HEK293T (cell line): ENCODE data around the gene TBRG4.

Source experiments
- BHLHE40 ChIP-seq: fragments of 450-650 bp; IDR thresholded peaks from 2 replicates; pipeline ENCODE4 v1.6.1; 2016; ENCODE audit warnings: mild to moderate bottlenecking, moderate library complexity, borderline replicate concordance
- ELF4 ChIP-seq: fragments of 450-650 bp; IDR thresholded peaks from 2 replicates; pipeline ENCODE4 v1.6.1; 2017; ENCODE audit warnings: antibody characterized with exemption
- FOXA1 ChIP-seq: fragments of 450-650 bp; IDR thresholded peaks from 2 replicates; pipeline ENCODE4 v1.6.1; 2016; ENCODE audit warnings: mild to moderate bottlenecking
- FOXK2 ChIP-seq: fragments of 450-650 bp; IDR thresholded peaks from 2 replicates; pipeline ENCODE4 v1.6.1; 2016; ENCODE audit warnings: mild to moderate bottlenecking
- HDGF ChIP-seq: fragments of 450-650 bp; IDR thresholded peaks from 2 replicates; pipeline ENCODE4 v1.6.1; 2017; ENCODE audit warnings: antibody characterized with exemption, borderline replicate concordance
- LEF1 ChIP-seq: fragments of 450-650 bp; IDR thresholded peaks from 2 replicates; pipeline ENCODE4 v1.6.1; 2017; ENCODE audit warnings: mild to moderate bottlenecking, borderline replicate concordance
- SP1 ChIP-seq: fragments of 450-650 bp; IDR thresholded peaks from 2 replicates; pipeline ENCODE4 v1.6.1; 2017
- SUZ12 ChIP-seq: fragments of 450-650 bp; IDR thresholded peaks from 2 replicates; pipeline ENCODE4 v1.6.1; 2016; ENCODE audit warnings: mild to moderate bottlenecking
- TARDBP ChIP-seq: fragments of 450-650 bp; IDR thresholded peaks from 2 replicates; pipeline ENCODE4 v1.6.1; 2016

GRCh38 chr7:45119550-45119949 lies 8.1 kb upstream of the TBRG4 start:
- no peak for TF ChIP-seq FOXA1
- no peak for TF ChIP-seq FOXK2
- no peak for TF ChIP-seq SUZ12
- no peak for TF ChIP-seq BHLHE40
- no peak for TF ChIP-seq SP1
- no peak for TF ChIP-seq ELF4
- no peak for TF ChIP-seq LEF1
- no peak for TF ChIP-seq TARDBP
- no peak for TF ChIP-seq HDGF
